Liver (tissue), 9 donors: ENCODE results near the gene GAB2. TPM values are rescaled to one million over a fixed set of nuclear protein-coding genes. Genes with fewer than 3 reads are reported as not detected.

ENCODE experiments used
- DNase-seq: peaks from one replicate; pipeline ENCODE4 v3.0.0-alpha.2; 2017; ENCODE audit warnings: low spot score
- H3K27ac ChIP-seq, 2 donors: one replicate each; pipeline ENCODE4 v1.7.0; 2013; ENCODE audit warnings: inconsistent platforms in 2 of 2, low read length in 2 of 2, control low read depth in 1 of 2, low read depth in 1 of 2, mild to moderate bottlenecking in 1 of 2
- H3K27me3 ChIP-seq, 4 donors: one replicate each; pipeline versions ENCODE4 v1.6.1 to v1.7.0; 2013; ENCODE audit warnings: low read length in 3 of 4, inconsistent platforms in 1 of 4, mild to moderate bottlenecking in 1 of 4, moderate library complexity in 1 of 4; ENCODE audit not compliant: control insufficient read depth in 4 of 4, insufficient read depth in 4 of 4
- H3K36me3 ChIP-seq, 4 donors: one replicate each; pipeline versions ENCODE4 v1.6.1 to v1.7.0; 2013; ENCODE audit warnings: low read length in 3 of 4, mild to moderate bottlenecking in 3 of 4, low read depth in 1 of 4, moderate library complexity in 1 of 4; ENCODE audit not compliant: control insufficient read depth in 4 of 4, insufficient read depth in 3 of 4
- H3K4me1 ChIP-seq, 4 donors: one replicate each; pipeline versions ENCODE4 v1.6.1 to v1.7.0; 2013; ENCODE audit warnings: low read length in 3 of 4, mild to moderate bottlenecking in 3 of 4, moderate library complexity in 1 of 4; ENCODE audit not compliant: control insufficient read depth in 4 of 4, insufficient read depth in 4 of 4
- H3K4me3 ChIP-seq, 3 donors: one replicate each; pipeline versions ENCODE4 v1.6.1 to v1.7.0; 2013; ENCODE audit warnings: low read length in 3 of 3, control low read depth in 1 of 3, low read depth in 1 of 3, mild to moderate bottlenecking in 1 of 3
- H3K9ac ChIP-seq, 2 donors: one replicate each; pipeline ENCODE4 v1.7.0; 2013; ENCODE audit warnings: low read length in 2 of 2, mild to moderate bottlenecking in 2 of 2, moderate library complexity in 2 of 2, control low read depth in 1 of 2, low read depth in 1 of 2
- H3K9me3 ChIP-seq, 4 donors: one replicate each; pipeline versions ENCODE4 v1.6.1 to v1.7.0; 2013; ENCODE audit warnings: low read length in 3 of 4; ENCODE audit not compliant: control insufficient read depth in 4 of 4
- ATF3 ChIP-seq: IDR thresholded peaks from 2 replicates; pipeline ENCODE4 v1.6.1; 2016; ENCODE audit warnings: antibody characterized with exemption
- FOXA2 ChIP-seq: IDR thresholded peaks from 2 replicates; pipeline ENCODE4 v1.6.1; 2016; ENCODE audit warnings: antibody characterized with exemption
- HNF4A ChIP-seq, 2 donors: conservative IDR thresholded peaks; 2 replicates each; pipeline ENCODE4 v1.6.1; 2016; ENCODE audit warnings: antibody characterized with exemption in 2 of 2, mild to moderate bottlenecking in 2 of 2
- NR2F2 ChIP-seq: IDR thresholded peaks from 2 replicates; pipeline ENCODE4 v1.6.1; 2016; ENCODE audit warnings: antibody characterized with exemption
- RAD21 ChIP-seq, 2 donors: IDR thresholded peaks; 2 replicates each; pipeline ENCODE4 v1.6.1; 2016; ENCODE audit warnings: antibody characterized with exemption in 2 of 2, mild to moderate bottlenecking in 2 of 2
- REST ChIP-seq: IDR thresholded peaks from 2 replicates; pipeline ENCODE4 v1.6.1; 2016; ENCODE audit warnings: antibody characterized with exemption, mild to moderate bottlenecking
- RXRA ChIP-seq, 2 donors: IDR thresholded peaks; 2 replicates each; pipeline ENCODE4 v1.6.1; 2017 to 2018; ENCODE audit warnings: antibody characterized with exemption in 2 of 2, mild to moderate bottlenecking in 1 of 2
- SP1 ChIP-seq: IDR thresholded peaks from 2 replicates; pipeline ENCODE4 v1.6.1; 2018; ENCODE audit warnings: antibody characterized with exemption, mild to moderate bottlenecking
- YY1 ChIP-seq: IDR thresholded peaks from 2 replicates; pipeline ENCODE4 v1.6.1; 2016; ENCODE audit warnings: antibody characterized with exemption, mild to moderate bottlenecking
- WGBS: extraction: QIAGEN DNeasy Blood & Tissue Kit; methylation state at CpG from one replicate; pipeline ENCODE4 v1.1.7; 2013; 5-methylcytosine and 5-hydroxymethylcytosine counted together
- polyA plus RNA-seq, 2 donors: library from polyadenylated mRNA; stranded (reverse) in 1 of 2; unstranded in 1 of 2; fragments of 200-250 nt in 1 of 2; fragments of >200 nt in 1 of 2; fragmentation: Nextera tagmentation in 1 of 2; extraction: Ambion mirVana in 1 of 2; gene quantifications; one replicate each; pipeline versions ENCODE4 v1.2.1 to v1.2.3, GENCODE V29; 2013 to 2015
- total RNA-seq, 2 donors: library from RNA; depleted of rRNA; stranded (reverse); fragments of >200 nt; gene quantifications; one replicate each; pipeline ENCODE4 v1.2.3, GENCODE V29; 2014
- TF ChIP-seq, protein P1 (sequence below): IDR thresholded peaks from 2 replicates; pipeline ENCODE4 v1.6.1; 2016; ENCODE audit warnings: antibody characterized with exemption
- TF ChIP-seq, protein P2 (sequence below): fragments of 150-350 bp; IDR thresholded peaks from 2 replicates; pipeline ENCODE4 v1.5.1; 2017; ENCODE audit warnings: improper control_type of control experiment, low read depth, low read length; ENCODE audit not compliant: missing input control
- donor health status: healthy.
- donor health status: healthy.
- donor health status: healthy.
- donor health status: healthy.
- donor health status: healthy.

Gene GAB2
- total and polyA plus RNA-seq, 4 donors = 1.3 to 3.6 (median 2.5) TPM

DNA sequence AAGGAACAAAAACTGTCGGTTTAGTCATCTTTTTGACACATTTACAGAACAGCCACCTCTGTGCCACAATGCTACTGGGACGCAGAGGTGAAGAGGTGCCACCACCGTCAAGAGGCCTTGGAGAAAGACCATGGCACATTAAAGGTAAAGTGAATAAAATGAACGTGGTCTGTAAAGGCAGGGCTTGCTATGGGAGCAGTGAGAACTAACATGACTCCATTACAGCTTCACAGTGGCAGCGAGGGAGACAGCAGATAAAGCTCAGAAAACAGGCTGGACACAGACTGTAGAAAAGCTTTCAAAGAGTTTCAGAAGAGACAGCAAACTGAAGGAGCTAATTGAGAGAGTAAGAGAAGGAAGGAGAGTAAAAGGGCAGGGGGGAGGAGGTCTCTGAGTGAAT, 102.9 kb downstream of the GAB2 start:
- no peak for DNase-seq
- Histone ChIP-seq H3K27ac (no peak overlapping the region), H3K36me3 (no peaks in the 10 kb centered on the region), H3K9me3 (no peaks in the 10 kb centered on the region), H3K4me3 (no peak overlapping the region), H3K9ac (no peak overlapping the region), H3K4me1 (peaks cover 3 to 30% (median 23%) of the 10 kb centered on the region in 4 donors), H3K27me3 (no peaks in the 10 kb centered on the region)
- WGBS = 91% methylated on average over 5 of the region's 5 CpGs
- no peak for TF ChIP-seq ATF3

DNA sequence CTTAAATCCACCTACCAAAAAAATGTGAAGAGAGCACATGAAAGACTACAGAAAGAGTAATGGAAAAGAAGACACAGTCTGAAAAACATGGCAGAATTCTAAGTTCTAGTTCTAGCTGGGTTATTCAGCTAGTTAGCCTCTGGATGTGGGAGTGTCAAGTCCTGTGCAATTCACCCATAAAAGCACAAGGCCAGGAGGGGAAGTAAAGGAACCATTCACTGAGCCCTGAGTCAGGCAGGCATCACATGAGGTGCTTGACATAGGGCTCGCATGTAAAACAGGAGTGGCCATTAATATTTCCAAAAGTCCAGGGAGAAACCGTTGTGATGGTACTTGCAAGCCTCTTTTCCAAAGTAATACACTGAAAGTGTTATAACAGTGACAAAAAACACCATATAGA, 103.7 kb downstream of the GAB2 start:
- TF ChIP-seq RAD21 (IDR thresholded peaks at IDR 0.05) (no peak), RXRA (IDR thresholded peaks at IDR 0.05) (no peak), FOXA2 (no peak), ATF3 (no peak), YY1 (no peak), SP1 (no peak), HNF4A (conservative IDR thresholded peaks at IDR 0.05) (no peak), REST (no peak), NR2F2 (no peak)
- TF ChIP-seq, protein P1, sequence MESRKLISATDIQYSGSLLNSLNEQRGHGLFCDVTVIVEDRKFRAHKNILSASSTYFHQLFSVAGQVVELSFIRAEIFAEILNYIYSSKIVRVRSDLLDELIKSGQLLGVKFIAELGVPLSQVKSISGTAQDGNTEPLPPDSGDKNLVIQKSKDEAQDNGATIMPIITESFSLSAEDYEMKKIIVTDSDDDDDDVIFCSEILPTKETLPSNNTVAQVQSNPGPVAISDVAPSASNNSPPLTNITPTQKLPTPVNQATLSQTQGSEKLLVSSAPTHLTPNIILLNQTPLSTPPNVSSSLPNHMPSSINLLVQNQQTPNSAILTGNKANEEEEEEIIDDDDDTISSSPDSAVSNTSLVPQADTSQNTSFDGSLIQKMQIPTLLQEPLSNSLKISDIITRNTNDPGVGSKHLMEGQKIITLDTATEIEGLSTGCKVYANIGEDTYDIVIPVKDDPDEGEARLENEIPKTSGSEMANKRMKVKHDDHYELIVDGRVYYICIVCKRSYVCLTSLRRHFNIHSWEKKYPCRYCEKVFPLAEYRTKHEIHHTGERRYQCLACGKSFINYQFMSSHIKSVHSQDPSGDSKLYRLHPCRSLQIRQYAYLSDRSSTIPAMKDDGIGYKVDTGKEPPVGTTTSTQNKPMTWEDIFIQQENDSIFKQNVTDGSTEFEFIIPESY = no peak
- TF ChIP-seq, protein P2, sequence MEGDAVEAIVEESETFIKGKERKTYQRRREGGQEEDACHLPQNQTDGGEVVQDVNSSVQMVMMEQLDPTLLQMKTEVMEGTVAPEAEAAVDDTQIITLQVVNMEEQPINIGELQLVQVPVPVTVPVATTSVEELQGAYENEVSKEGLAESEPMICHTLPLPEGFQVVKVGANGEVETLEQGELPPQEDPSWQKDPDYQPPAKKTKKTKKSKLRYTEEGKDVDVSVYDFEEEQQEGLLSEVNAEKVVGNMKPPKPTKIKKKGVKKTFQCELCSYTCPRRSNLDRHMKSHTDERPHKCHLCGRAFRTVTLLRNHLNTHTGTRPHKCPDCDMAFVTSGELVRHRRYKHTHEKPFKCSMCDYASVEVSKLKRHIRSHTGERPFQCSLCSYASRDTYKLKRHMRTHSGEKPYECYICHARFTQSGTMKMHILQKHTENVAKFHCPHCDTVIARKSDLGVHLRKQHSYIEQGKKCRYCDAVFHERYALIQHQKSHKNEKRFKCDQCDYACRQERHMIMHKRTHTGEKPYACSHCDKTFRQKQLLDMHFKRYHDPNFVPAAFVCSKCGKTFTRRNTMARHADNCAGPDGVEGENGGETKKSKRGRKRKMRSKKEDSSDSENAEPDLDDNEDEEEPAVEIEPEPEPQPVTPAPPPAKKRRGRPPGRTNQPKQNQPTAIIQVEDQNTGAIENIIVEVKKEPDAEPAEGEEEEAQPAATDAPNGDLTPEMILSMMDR = no peak
- no peaks in the 10 kb centered on the region for H3K9me3 ChIP-seq
- WGBS = 82% methylated on average over 2 of the region's 2 CpGs
- H3K27ac ChIP-seq = no peak overlapping the region
- H3K4me3 ChIP-seq = no peak overlapping the region
- no peaks in the 10 kb centered on the region for H3K36me3 ChIP-seq
- H3K4me1 ChIP-seq = peaks cover 3 to 32% (median 23%) of the 10 kb centered on the region in 4 donors
- no peak overlapping the region for H3K9ac ChIP-seq
- H3K27me3 ChIP-seq = no peaks in the 10 kb centered on the region
- DNase-seq = no peak
